ENCODE results near the gene FOXL3. TPM values are rescaled to one million over a fixed set of nuclear protein-coding genes. Genes with fewer than 3 reads are reported as not detected.

The FOXL3 gene
- total RNA-seq, 1 experiment from 2014 or later: not detected

- in situ Hi-C loops (cut with HindIII; ENCODE audit: low pct_unique_long_range_greater_than_20kb, low sequenced_read_pairs): no loop called here
- CTCF ChIA-PET: interaction anchor here (1.2 kb wide), 1 partner anchor 209 kb away, joined by 3 read pairs; no protein-coding TSS in a partner anchor
- intact Hi-C loops (cut with micrococcal nuclease; ENCODE audit: unreplicated experiment): no loop called here
- DNase-seq (ENCODE audit: low read depth, low spot score) (no peak), ATAC-seq (no peak)
- H3K27ac ChIP-seq (ENCODE audit: low read length): no peak overlapping the region
- H3K4me3 ChIP-seq (ENCODE audit: low read depth in 2 of 2, low read length in 2 of 2): no peak overlapping the region
- no peaks in the 10 kb centered on the region; the same call in 1 of the 2 replicates for H3K4me1 ChIP-seq (ENCODE audit: control insufficient read depth, insufficient read depth, low read length)
- peaks cover 12% of the 10 kb centered on the region for H3K27me3 ChIP-seq (ENCODE audit: control insufficient read depth, insufficient read depth, low read length)
- POLR2A ChIA-PET: no interaction called here
- no TSS peak for BruUV-seq (replicated peaks)
- H3K9me3 ChIP-seq (ENCODE audit: control insufficient read depth, insufficient read depth, low read depth, low read length): no peaks in the 10 kb centered on the region
- no peaks in the 10 kb centered on the region for H3K36me3 ChIP-seq (ENCODE audit: control insufficient read depth, insufficient read depth, low read length)
- no peak for TF ChIP-seq TCF7L2 (IDR thresholded peaks at IDR 0.05; ENCODE audit: low read depth, low read length)
- TF ChIP-seq CTCF (IDR thresholded peaks at IDR 0.05): no peak
- TF ChIP-seq POLR2AphosphoS5 (IDR thresholded peaks at IDR 0.05; ENCODE audit: low read depth, low read length): no peak
- TF ChIP-seq SIN3A (IDR thresholded peaks at IDR 0.05; ENCODE audit: borderline replicate concordance, insufficient read depth, low read depth, low read length): no peak
- no peak for TF ChIP-seq REST (IDR thresholded peaks at IDR 0.05; ENCODE audit: insufficient read depth in 1 of 2, low read depth in 2 of 2, low read length in 1 of 2)
Observed at GRCh38 chr7:298375-298702, 8.4 kb downstream of the FOXL3 start.

- ATAC-seq (no peak), DNase-seq (ENCODE audit: low read depth, low spot score) (no peak)
- Histone ChIP-seq H3K36me3 (ENCODE audit: control insufficient read depth, insufficient read depth, low read length) (no peaks in the 10 kb centered on the region), H3K9me3 (ENCODE audit: control insufficient read depth, insufficient read depth, low read depth, low read length) (no peaks in the 10 kb centered on the region), H3K27me3 (ENCODE audit: control insufficient read depth, insufficient read depth, low read length) (peaks cover 8% of the 10 kb centered on the region), H3K27ac (ENCODE audit: low read length) (no peak overlapping the region), H3K4me1 (ENCODE audit: control insufficient read depth, insufficient read depth, low read length) (no peaks in the 10 kb centered on the region; the same call in 1 of the 2 replicates), H3K4me3 (ENCODE audit: low read depth in 2 of 2, low read length in 2 of 2) (no peak overlapping the region)
- ChIA-PET POLR2A (no interaction called here), CTCF (interaction anchor here (1.2 kb wide), 1 partner anchor 209 kb away, joined by 3 read pairs; no protein-coding TSS in a partner anchor)
- intact Hi-C loops (cut with micrococcal nuclease; ENCODE audit: unreplicated experiment) (no loop called here), in situ Hi-C loops (cut with HindIII; ENCODE audit: low pct_unique_long_range_greater_than_20kb, low sequenced_read_pairs) (no loop called here)
- no TSS peak for BruUV-seq (replicated peaks)
- no peak for TF ChIP-seq TCF7L2 (IDR thresholded peaks at IDR 0.05; ENCODE audit: low read depth, low read length)
- no peak for TF ChIP-seq POLR2AphosphoS5 (IDR thresholded peaks at IDR 0.05; ENCODE audit: low read depth, low read length)
- TF ChIP-seq CTCF (IDR thresholded peaks at IDR 0.05): no peak
- no peak for TF ChIP-seq SIN3A (IDR thresholded peaks at IDR 0.05; ENCODE audit: borderline replicate concordance, insufficient read depth, low read depth, low read length)
- TF ChIP-seq REST (IDR thresholded peaks at IDR 0.05; ENCODE audit: insufficient read depth in 1 of 2, low read depth in 2 of 2, low read length in 1 of 2): no peak
Observed at GRCh38 chr7:298743-299142, 8.8 kb downstream of the FOXL3 start.

Data from Panc1 (cell line).